ENCODE results near the gene BTN1A1.
"Not testable (repeated sequence)": the region's sequence is repeated elsewhere in the genome, so short reads cannot be mapped to it uniquely, and the experiment has no call there.

DNA sequence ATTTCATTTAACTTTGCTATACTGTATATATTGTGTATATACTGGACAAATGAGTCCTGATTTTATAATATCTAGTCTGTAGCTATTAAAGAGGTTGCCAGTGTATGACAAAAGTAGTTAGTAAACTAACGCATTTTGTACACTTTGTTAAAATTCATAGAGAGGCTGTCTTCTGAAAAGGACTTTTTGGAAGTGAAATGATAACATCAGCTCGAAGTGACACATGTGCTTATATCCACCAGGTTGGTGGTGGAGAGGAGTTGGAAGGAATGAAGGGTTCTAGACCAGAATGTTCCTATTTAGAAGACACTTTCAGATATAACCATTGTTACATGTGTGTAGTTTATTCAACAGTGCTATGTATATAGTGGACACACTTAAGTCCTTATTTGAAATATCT is 24.2 kb downstream of the BTN1A1 start:
- not testable (repeated sequence) for TF ChIP-seq CTCF (IDR thresholded peaks at IDR 0.05); EP300 (IDR thresholded peaks at IDR 0.05; ENCODE audit: low read depth); POLR2A (IDR thresholded peaks at IDR 0.05); POLR2AphosphoS5 (IDR thresholded peaks at IDR 0.05)

Measured in transverse colon (tissue), 4 donors.